ENCODE measurements around the gene UBE2R2.
"Not testable (repeated sequence)": the region's sequence is repeated elsewhere in the genome, so short reads cannot be mapped to it uniquely, and the experiment has no call there.

DNA sequence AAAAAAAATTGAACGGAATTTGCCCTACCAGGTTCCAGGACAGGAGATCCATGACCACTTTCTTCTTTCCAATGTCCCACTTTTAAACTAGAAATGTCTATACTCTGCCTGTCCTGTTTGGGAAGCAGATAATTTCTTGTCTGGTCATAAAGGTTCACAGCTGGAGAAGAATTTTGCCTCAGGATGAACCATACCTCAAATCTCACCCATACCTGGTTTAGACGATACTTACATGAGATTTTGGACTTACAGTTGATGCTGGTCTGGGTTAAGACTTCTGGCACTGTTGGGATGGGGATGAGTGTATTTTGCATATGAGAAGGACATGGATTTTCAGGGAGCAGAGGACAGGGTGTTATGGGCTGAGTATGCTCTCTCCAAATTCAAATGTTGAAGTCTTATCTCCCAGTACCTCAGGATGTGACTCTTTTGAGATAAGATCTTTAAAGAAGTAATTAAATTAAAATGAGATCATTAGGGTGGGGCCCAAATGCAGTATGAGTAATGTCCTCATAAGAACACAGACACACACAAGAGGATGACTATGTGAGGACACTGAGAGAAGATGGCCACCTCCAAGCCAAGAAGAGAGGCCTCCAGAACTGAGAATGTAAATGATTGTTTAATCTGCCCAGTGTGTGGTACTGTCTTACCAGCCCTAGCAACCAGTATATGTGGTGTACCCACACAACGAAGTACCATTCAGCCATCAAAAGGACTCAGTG is 46.6 kb upstream of the UBE2R2 start:
- TF ChIP-seq EP300, POLR2A, CTCF (IDR thresholded peaks at IDR 0.05): not testable (repeated sequence)

Data from upper lobe of left lung (tissue), 4 donors.